GM21367 (cell line): ENCODE measurements around the gene U2AF2.

ENCODE experiments used
- ATAC-seq: cut with Tn5 transposase; IDR thresholded peaks from one replicate; pipeline ENCODE4 v1.9.1; 2021; ENCODE audit not compliant: unreplicated experiment

The U2AF2 gene

DNA sequence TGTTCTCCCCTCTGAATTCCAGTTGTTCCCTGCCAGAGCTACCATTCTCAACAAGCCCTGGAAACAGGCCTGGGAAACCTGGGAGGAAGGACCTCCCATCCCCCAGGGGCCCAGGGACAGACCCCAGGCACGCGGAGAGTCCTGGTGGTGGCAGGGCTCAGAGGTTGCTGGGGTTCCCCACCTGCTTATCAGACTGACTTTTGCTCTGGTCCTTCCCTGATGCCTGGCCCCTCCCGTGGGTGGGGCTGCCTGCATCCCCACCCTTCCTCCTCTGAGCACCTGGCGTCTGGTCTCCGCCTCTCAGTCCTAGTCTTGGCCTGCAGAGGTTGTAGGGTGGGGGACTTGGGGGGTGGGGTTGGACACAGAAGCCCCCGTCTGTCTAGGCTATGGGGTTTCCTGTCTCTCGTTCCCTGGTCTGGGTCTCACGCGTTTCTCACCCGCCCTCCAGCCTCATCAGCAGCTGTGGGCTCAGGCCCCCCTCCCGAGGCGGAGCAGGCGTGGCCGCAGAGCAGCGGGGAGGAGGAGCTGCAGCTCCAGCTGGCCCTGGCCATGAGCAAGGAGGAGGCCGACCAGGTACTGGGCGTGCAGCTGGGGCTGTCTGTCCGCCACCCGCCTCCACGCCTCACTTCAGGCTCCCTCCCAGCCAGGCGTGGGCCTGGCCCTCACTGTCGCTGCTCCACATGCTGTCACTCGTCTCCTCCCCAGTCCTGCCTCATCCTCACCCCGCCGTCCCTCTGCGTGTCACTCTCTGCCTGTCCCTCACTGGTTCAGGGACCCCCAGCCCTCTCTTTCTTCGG is 33.8 kb downstream of the U2AF2 start:
- no peak for ATAC-seq

DNA sequence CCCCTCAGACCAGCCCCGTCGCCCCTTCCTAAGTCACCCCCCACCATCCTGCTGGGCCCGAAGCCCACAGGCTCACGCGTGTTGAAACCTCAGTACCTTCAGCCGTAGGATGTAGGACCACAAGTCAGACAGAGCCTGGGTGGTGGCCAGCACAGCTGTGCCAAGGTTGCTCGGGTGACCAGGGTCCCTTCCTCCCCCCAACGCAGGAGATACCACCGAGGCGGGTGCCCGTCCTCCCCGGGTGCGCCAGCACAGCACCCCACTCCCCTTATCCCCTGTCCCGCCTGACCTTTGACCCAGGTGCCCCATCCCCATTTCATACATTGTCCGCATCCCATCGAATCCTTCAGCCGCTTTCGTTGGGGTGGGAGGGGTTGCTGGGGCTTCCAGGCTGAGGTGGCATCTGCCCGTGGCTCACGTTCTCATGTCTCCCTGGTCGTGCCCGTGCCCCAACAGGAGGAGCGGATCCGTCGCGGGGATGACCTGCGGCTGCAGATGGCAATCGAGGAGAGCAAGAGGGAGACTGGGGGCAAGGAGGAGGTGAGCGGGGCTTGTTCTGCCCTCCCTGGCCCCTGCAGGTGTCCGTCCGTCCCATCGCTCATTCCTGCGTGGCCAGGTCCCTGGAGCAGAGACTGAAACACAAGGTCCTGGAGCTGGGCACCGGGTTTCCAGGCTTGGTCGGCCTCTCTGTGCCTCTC is 34.7 kb downstream of the U2AF2 start:
- ATAC-seq: no peak

- ATAC-seq: no peak
These were observed 35.4 kb downstream of the U2AF2 start for GRCh38 chr19:55690109-55690768.

DNA sequence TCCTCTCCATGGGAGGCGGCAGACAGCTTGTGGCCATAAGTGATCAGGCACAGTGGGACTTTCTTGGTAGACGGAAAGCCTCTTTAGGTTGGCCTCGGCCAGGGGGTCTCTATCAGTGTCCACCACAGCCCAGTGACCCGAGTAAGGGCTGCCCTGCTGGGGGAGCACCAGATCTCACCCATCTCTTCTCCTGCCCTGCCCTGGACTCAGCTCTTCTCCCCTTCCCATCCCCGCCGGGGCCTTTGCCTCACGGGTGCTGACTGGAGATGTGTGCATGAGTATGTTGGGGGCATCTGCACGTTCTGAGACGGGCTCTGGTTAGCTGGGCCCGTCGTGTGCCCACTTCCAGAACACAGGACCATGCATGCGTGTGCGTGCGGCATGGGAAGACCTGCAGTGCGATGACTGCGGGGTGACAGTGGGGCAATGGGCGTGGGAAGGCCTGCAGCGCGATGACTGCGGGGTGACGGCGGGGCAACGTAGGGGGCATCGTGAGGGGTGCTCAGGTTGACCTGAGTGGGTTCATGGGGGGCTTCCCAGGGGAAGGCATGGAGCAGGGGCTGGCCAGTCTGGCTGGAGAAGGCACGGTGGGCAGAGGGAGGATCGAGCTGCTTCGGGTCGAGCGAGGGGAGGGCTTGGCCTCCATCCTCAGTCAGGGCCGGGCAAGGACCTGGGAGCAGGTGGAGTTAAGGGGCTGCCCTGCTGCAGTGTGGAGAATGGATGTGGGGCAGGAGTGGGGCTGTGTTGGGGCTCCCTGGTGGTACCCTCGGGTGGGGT is 36.1 kb downstream of the U2AF2 start:
- no peak for ATAC-seq

GRCh38 chr19:55691561-55692481 is 37.0 kb downstream of the U2AF2 start:
- ATAC-seq: no peak

- ATAC-seq: no peak
These were observed 37.8 kb downstream of the U2AF2 start for GRCh38 chr19:55692681-55693081.

DNA sequence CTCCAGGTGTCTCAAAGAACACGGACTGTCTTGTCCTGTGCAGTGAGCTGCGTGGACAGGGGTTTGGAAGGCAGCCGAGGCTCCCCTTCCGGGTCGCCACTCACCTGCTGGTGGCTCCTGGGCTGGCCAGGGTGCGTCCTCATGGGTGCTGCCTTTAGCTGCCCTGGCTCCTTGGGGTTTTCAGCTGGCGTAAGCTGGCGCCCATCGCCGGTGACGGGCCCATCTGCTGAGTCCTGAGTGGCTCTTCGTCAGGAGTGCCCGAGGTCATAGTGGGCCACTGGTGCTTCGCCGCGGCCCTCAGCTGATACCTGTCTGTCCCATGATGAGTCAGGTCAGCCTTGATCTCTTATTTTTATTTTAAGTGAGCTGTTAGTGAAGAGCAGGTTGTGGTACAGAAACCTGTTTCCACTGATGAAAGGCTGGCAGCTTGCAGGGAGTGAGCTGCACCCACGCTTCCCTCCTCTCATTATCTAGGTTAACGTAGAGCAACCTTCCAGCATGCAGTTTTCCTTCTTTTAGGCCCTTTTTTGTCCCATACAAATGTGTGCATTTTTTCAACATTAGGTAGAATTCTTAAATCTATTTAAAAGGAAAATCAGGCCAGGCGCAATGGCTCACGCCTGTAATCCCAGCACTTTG is 38.6 kb downstream of the U2AF2 start:
- ATAC-seq: no peak

DNA sequence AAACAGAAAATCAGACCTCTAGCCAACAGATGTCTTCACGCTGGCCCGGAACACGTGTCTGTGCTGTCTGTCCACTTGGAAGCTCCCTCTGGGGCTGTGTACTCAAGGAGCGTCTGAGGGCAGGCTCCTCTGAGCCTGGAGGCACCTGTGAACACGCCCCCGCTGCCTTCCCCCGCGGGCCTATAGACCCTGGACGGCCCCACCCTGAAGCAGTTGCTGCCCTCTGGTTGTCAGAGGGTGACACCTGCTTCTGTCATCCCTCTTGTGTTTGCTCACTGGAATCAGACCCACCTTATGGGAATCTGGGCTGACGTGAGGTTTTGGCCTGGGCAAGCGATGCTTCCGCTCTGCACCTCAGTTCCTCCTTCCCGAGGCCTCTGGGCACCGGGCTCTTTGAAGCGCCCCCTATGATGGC is 39.4 kb downstream of the U2AF2 start:
- no peak for ATAC-seq

DNA sequence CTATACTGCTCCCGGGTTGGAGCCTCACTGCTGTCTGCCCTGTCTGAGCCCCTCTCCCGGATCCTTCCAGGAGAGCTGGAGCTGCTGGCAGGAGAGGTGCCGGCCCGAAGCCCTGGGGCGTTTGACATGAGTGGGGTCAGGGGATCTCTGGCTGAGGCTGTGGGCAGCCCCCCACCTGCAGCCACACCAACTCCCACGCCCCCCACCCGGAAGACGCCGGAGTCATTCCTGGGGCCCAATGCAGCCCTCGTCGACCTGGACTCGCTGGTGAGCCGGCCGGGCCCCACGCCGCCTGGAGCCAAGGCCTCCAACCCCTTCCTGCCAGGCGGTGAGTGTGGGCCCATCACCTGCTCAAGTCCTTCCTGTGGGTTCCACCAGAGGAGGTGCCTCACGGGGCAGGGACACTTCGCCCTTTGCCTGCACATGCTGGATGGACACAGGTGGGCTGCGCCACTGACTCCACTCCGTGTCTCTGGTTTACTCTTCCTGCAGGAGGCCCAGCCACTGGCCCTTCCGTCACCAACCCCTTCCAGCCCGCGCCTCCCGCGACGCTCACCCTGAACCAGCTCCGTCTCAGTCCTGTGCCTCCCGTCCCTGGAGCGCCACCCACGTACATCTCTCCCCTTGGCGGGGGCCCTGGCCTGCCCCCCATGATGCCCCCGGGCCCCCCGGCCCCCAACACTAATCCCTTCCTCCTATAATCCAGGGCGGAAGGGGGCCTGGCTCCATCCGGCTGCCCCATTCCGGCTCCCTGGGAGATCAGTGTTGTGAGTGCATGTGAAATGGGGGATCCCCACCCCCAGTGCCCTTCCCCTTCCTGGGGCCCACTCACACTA is 40.0 kb downstream of the U2AF2 start:
- no peak for ATAC-seq

DNA sequence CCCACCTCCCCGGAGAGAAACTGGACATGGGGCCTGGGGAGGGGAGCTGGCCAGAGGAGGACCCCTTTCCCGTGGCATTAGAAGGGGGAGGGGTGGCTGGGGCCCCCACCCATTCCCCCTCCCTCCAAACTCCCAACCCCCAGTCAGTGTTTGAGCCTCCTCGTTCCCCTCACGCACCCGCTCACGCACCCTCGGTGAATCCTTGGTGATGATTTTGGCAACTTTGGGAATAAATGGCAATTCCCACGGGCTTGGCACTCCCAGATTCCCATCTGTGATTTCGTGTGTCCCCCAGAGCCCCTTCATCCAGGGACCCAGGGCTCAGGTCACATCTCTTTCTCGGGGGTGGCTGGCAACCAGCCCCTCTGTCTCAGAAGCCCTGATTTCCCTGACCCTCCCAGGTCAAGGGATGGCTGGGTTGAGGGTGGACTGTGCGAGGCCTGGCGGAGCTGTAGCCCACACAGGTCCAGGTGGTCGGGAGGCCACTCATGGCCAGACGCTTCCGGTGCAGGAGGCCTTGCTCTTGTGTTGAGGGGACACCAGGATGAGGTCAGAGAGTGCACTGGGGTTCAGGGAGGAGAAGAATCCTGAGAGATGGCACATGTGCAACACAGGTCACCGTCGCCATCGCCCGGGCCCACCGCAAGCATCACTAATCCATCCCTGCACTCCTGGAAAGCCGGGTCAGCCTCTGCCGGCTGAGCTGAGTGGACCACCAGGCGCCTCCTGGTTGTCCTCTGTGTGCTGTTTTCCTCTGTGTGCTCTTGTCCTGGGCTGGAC is 40.9 kb downstream of the U2AF2 start:
- ATAC-seq: no peak

DNA sequence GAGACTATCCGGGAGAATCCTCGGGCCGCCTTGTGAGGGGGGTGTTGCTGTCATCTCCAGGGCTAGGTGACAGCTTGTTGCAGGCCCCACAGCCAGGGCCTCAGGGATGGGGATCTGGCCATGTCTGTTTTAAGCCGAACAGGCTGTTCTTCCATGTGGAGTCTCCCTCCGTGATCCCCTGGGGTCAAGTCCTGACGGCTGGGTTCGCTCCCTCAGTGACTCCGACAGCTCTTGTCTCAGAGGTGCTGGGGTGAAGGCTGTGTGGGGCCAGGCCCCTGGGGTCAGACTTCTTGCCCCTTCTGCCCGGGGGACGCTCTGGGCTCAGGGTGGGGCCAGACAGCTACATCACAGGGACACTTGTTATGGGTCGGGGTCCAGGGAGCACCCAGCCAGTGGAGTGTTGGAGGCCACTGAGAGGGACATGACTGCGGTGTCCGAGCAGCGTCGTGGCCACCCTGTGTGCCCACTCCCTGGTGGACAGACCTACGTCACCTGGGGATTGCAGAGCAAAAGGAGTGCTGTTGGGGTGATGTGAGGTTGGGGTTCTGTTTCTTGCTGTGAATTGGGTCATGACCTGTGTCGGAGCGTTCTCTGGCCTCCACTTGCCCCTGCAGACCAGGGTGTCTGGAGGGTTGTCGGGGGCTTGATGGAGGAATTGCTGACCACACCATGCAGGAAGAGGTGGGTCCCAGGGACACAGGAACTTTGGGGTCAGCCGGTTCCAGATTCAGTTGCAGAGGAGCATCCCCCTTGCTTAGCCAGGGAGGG is 41.6 kb downstream of the U2AF2 start:
- no peak for ATAC-seq

DNA sequence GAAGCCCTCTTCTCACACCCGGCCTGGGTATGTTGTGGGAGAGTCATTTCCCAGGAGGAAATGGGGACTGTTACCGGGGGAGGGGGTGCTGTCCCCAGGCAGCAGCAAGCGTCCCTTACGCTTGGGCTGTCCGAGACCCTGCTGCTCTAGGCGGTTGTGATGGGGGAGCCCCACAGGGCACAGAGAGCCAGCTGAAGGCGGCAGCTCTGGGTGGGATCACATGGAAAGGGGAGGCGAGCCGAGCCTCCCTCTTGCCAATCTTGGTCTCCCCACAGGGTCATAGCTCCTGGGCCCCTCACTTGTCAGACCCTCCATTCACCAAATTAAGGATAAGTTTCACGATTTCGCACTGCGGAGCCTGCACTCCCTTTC is 42.2 kb downstream of the U2AF2 start:
- no peak for ATAC-seq

DNA sequence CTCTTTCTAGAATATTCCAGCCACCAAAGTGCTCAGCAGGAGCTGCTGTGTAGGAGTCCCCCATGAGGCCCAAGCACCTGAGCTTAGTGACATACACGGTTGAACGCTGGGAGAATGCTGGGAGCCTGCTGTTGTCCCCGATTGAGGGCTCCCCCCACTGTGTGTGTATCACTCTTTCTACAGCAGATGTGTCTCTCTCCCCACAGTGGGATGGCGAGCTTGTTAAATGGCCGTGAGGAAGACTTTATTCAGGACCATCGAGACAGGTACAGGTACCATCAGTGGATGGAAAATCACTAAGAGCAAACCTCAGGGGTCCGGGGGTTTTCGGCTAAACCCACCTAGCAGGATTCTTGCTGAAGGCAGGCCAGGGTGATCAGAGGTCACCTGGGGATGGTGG is 42.9 kb downstream of the U2AF2 start:
- ATAC-seq: no peak

- ATAC-seq: no peak
These were observed 43.4 kb downstream of the U2AF2 start for GRCh38 chr19:55698256-55698655.

DNA sequence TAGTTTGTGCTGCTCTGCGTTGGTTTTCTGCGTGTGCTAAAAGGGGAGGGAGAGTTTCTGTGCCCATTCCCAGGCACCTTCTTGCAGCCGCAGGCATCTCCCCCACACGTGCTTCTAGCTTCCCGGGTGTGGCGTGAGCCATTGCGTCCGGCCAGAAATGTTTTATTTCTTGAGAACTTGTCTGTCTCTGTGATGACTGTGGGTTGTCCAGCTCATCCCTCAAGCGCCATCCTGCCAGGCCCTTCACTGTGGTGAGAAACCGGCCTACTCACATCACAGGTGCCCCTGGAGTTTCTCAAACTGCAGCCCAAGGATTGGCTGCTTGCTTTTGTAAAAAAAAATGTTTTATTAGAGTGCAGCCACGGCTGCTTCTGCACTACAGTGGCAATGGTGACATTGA is 44.4 kb downstream of the U2AF2 start:
- no peak for ATAC-seq

GRCh38 chr19:55700813-55701212 is 46.0 kb downstream of the U2AF2 start:
- ATAC-seq: no peak

DNA sequence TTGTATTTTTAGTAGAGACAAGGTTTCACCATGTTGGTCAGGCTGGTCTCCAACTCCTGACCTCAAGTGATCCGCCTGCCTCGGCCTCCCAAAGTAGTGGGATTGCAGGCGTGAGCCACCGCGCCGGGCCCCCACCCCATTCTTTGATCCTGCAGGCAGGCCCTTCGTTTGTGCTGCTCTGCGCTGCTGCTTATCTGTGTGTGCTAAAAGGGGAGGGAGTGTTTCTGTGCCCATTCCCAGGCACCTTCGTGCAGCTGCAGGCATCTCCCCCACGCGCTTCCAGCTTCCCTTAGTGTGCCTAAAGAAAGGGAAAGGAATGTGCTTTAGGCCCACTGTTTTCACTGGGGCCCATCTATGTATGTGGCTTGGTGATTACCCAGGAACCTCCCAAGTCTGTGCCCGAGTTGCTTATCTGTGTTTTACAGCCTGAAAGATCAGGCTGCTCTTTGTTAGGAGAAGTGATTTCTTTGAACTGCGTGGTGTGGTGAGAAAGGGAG is 47.3 kb downstream of the U2AF2 start:
- no peak for ATAC-seq
